Testis (tissue), 2 donors: ENCODE measurements around the gene RASGEF1C.

Source experiments
- POLR2A ChIP-seq: fragments of 450-650 bp; IDR thresholded peaks from one replicate; pipeline ENCODE4 v1.6.1; 2017; ENCODE audit warnings: antibody characterized with exemption, mild to moderate bottlenecking, moderate library complexity
- TF ChIP-seq, protein P1 (sequence below), 3 experiments: fragments of 450-650 bp in 2 of 3; fragments of 200-600 bp in 1 of 3; sonication (generic) in 1 of 3; IDR thresholded peaks; one replicate each; pipeline ENCODE4 v1.5.1; 2016 to 2019; ENCODE audit warnings: antibody characterized with exemption in 3 of 3, mild to moderate bottlenecking in 2 of 3, moderate library complexity in 1 of 3

- TF ChIP-seq, protein P1, sequence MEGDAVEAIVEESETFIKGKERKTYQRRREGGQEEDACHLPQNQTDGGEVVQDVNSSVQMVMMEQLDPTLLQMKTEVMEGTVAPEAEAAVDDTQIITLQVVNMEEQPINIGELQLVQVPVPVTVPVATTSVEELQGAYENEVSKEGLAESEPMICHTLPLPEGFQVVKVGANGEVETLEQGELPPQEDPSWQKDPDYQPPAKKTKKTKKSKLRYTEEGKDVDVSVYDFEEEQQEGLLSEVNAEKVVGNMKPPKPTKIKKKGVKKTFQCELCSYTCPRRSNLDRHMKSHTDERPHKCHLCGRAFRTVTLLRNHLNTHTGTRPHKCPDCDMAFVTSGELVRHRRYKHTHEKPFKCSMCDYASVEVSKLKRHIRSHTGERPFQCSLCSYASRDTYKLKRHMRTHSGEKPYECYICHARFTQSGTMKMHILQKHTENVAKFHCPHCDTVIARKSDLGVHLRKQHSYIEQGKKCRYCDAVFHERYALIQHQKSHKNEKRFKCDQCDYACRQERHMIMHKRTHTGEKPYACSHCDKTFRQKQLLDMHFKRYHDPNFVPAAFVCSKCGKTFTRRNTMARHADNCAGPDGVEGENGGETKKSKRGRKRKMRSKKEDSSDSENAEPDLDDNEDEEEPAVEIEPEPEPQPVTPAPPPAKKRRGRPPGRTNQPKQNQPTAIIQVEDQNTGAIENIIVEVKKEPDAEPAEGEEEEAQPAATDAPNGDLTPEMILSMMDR (IDR thresholded peaks at IDR 0.05): no peak
- no peak for TF ChIP-seq POLR2A
These were observed 73.7 kb downstream of the RASGEF1C start for GRCh38 chr5:180135128-180135955.
